A673 (cell line): ENCODE measurements around the gene MOSPD3. TPM values are rescaled to one million over a fixed set of nuclear protein-coding genes. Genes with fewer than 3 reads are reported as not detected.

Experiments
- BruUV-seq: library from RNA; stranded (reverse); fragments of 400-500 nt; replicated peaks from 2 replicates; lab custom pipeline; 2021; lab: Mats Ljungman, UMichigan
- CTCF ChIA-PET: fragments of 300-600 bp; sonication (Branson Sonifier 250); formaldehyde crosslinking; loops from one replicate; lab custom pipeline; 2022; ENCODE audit warnings: antibody characterized with exemption; lab: Charles Lee
- POLR2A ChIA-PET: fragments of 300-600 bp; sonication (Branson Sonifier 250); formaldehyde crosslinking; loops from one replicate; lab custom pipeline; 2022; ENCODE audit warnings: antibody characterized with exemption; ENCODE audit not compliant: low non-redundant PET; lab: Charles Lee
- DNase-seq: peaks from one replicate; pipeline ENCODE4 v3.0.0-alpha.2; 2015; ENCODE audit warnings: low spot score
- H3K27ac ChIP-seq: fragments of 200-600 bp; sonication (generic); 2 replicates; pipeline ENCODE4 v1.5.1; 2016; ENCODE audit warnings: mixed run types, low read depth, mild to moderate bottlenecking, mixed read lengths, antibody characterized with exemption, low read length; ENCODE audit not compliant: poor library complexity, severe bottlenecking
- H3K27me3 ChIP-seq: fragments of 200-600 bp; sonication (generic); replicated peaks from 2 replicates; pipeline ENCODE4 v1.6.1; 2017; ENCODE audit warnings: mixed run types, low read depth, mild to moderate bottlenecking, mixed read lengths, antibody characterized with exemption, low read length; ENCODE audit not compliant: insufficient read depth, poor library complexity
- H3K36me3 ChIP-seq: fragments of 200-600 bp; sonication (generic); 2 replicates; pipeline ENCODE4 v1.6.1; 2016; ENCODE audit warnings: mixed run types, mild to moderate bottlenecking, mixed read lengths, antibody characterized with exemption, low read length; ENCODE audit not compliant: insufficient read depth, poor library complexity, severe bottlenecking
- H3K4me1 ChIP-seq: fragments of 200-600 bp; sonication (generic); 2 replicates; pipeline ENCODE4 v1.6.1; 2017; ENCODE audit warnings: mixed run types, mild to moderate bottlenecking, mixed read lengths, antibody characterized with exemption, low read length; ENCODE audit not compliant: insufficient read depth, poor library complexity, severe bottlenecking
- H3K4me3 ChIP-seq: fragments of 200-600 bp; sonication (generic); 2 replicates; pipeline ENCODE4 v1.5.1; 2016; ENCODE audit warnings: low read depth, mixed run types, mild to moderate bottlenecking, mixed read lengths, low read length; ENCODE audit not compliant: poor library complexity, severe bottlenecking
- H3K9me3 ChIP-seq: fragments of 200-600 bp; sonication (generic); 2 replicates; pipeline ENCODE4 v1.6.1; 2016; ENCODE audit warnings: mixed run types, low read depth, mild to moderate bottlenecking, mixed read lengths, antibody characterized with exemption, low read length; ENCODE audit not compliant: poor library complexity, severe bottlenecking
- EZH2 ChIP-seq: fragments of 200-600 bp; sonication (generic); IDR thresholded peaks from 2 replicates; pipeline ENCODE4 v1.6.1; 2017; ENCODE audit warnings: borderline replicate concordance, low read depth, mild to moderate bottlenecking, mixed read lengths, antibody characterized with exemption, low read length; ENCODE audit not compliant: poor library complexity, severe bottlenecking
- intact Hi-C: fragments of 100-400 bp; cut with micrococcal nuclease; formaldehyde crosslinking; loops from one replicate; pipeline ENCODE4 v1.10.0; 2022; ENCODE audit not compliant: unreplicated experiment
- total RNA-seq: library from RNA; stranded (reverse); gene quantifications from 2 replicates; pipeline ENCODE4 v1.2.3, GENCODE V29; 2021
- TF ChIP-seq, protein P1 (sequence below): fragments of 300-800, 200-600 bp; sonication (generic); conservative IDR thresholded peaks from 2 replicates; pipeline ENCODE4 v1.5.1; 2017; ENCODE audit warnings: low read depth, mild to moderate bottlenecking, antibody characterized with exemption, low read length, moderate library complexity, mixed read lengths

MOSPD3 gene
- total RNA-seq, 1 experiment from 2014 or later: 17.3 TPM

DNA sequence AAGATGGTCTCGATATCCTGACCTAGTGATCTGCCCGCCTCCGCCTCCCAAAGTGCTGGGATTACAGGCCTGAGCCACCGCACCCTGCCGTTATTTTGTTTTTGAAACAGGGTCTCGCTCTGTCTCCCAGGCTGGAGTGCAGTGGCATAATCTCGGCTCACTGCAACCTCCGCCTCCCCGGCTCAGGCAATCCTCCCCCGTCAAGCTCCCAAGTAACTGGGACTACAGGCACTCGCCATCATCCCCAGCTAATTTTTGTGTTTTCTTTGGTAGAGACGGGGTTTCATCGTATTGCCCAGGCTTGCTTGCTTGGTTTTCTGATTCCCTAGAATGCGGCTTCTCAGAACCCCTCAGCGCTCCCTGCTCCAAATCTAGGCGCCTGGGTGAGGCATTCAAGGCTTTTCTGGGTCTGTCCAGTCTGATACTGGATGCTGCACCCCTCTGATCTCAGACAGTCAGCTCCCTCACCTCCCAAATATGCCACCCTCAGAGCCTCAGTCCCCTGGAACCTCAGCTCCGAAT is 27.7 kb downstream of the MOSPD3 start:
- ChIA-PET POLR2A (no interaction called here), CTCF (interaction anchor here (0.6 to 0.7 kb wide), 2 partner anchors 517 to 564 kb away, joined by 5 to 6 read pairs; no protein-coding TSS in a partner anchor)
- H3K27ac ChIP-seq: no peak overlapping the region
- H3K4me3 ChIP-seq: no peak overlapping the region
- intact Hi-C loops: no loop called here
- H3K9me3 ChIP-seq: no peaks in the 10 kb centered on the region
- TF ChIP-seq, protein P1, sequence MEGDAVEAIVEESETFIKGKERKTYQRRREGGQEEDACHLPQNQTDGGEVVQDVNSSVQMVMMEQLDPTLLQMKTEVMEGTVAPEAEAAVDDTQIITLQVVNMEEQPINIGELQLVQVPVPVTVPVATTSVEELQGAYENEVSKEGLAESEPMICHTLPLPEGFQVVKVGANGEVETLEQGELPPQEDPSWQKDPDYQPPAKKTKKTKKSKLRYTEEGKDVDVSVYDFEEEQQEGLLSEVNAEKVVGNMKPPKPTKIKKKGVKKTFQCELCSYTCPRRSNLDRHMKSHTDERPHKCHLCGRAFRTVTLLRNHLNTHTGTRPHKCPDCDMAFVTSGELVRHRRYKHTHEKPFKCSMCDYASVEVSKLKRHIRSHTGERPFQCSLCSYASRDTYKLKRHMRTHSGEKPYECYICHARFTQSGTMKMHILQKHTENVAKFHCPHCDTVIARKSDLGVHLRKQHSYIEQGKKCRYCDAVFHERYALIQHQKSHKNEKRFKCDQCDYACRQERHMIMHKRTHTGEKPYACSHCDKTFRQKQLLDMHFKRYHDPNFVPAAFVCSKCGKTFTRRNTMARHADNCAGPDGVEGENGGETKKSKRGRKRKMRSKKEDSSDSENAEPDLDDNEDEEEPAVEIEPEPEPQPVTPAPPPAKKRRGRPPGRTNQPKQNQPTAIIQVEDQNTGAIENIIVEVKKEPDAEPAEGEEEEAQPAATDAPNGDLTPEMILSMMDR: no peak
- no peak for TF ChIP-seq EZH2
- H3K36me3 ChIP-seq: no peaks in the 10 kb centered on the region
- no peaks in the 10 kb centered on the region for H3K4me1 ChIP-seq
- H3K27me3 ChIP-seq: no peaks in the 10 kb centered on the region
- BruUV-seq: no TSS peak
- no peak for DNase-seq

DNA sequence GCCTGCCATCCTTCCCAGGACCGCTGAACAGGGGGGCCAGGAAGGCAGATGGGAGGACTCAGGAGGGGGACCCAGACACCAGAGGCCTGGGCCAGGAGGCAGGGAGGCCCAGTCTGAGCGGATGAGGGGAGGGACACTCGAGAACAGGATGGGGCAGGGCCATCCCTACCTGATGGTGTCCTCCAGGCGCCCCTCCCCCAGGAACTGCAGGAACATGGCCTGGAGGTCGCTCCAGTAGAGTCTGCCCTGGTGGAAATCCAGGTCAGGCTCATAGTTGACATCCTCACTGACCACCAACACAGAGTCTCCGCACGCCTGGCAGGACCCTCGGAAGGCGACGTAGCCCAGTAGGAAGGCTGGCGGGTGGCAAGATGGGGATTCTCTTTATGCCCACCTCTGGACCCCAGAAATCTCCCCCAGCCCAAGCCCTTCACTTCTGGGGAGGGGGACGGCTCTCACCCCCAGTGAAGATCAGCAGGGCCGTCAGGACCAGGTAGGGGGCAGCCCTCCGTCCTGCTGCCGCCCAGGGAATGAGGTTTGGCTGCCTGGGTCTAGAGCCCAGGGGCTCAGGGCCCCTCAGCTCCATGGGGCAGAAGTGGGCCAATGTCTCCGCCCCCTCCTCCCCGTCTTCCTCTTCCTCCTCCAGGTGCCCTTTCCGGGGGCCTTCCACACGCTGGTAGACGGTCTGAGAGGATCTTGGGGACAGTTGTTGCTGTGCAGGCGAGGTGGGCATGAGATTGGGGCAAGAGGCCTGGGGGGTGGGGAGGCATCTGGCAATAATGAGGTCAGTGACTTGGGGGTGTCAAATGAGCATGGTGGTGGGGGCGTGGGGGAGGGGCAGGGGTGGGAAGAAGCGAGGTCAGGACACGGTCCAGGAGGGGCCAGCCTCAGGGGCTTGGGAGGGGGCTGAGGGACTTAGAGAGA is 28.4 kb downstream of the MOSPD3 start:
- Histone ChIP-seq H3K9me3 (no peaks in the 10 kb centered on the region), H3K4me3 (no peak overlapping the region), H3K36me3 (no peaks in the 10 kb centered on the region), H3K27me3 (no peaks in the 10 kb centered on the region), H3K27ac (no peak overlapping the region), H3K4me1 (no peaks in the 10 kb centered on the region)
- ChIA-PET POLR2A (no interaction called here), CTCF (interaction anchor here (0.6 kb wide), 1 partner anchor 517 kb away, joined by 5 read pairs; no protein-coding TSS in a partner anchor)
- intact Hi-C loops: no loop called here
- DNase-seq: no peak
- BruUV-seq: no TSS peak
- TF ChIP-seq, protein P1: no peak
- TF ChIP-seq EZH2: no peak

DNA sequence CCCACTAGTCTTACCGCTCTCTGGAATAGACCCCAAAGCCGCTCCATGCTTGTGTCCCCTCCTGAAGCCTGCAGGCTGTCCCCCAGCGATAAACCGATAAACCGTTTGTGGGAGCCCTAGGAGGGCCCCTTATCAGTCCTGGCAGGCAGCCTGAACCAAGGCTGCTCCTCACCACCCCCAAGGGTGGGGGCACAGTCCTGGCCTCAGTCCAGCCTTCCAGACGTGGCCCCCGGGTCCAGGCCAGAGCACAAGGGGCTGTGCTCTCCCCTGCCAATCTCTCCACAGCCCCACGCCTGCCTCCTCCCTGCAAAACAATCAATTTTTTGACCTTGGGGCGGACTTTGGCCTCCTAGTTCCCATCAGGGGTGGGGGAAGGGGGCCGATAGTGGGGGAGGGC is 29.1 kb downstream of the MOSPD3 start, which contains the start of gene TFR2:
TSS of gene TFR2 (minus strand) at position 90 of the 397 bp plus-strand sequence. CDS start at position 47, 43 bp downstream.
- no peaks in the 10 kb centered on the region for H3K9me3 ChIP-seq
- no peaks in the 10 kb centered on the region for H3K4me1 ChIP-seq
- no TSS peak for BruUV-seq
- TF ChIP-seq EZH2: no peak
- TF ChIP-seq, protein P1: no peak
- H3K36me3 ChIP-seq: no peaks in the 10 kb centered on the region
- no peak for DNase-seq
- intact Hi-C loops: no loop called here
- POLR2A ChIA-PET: no interaction called here
- no peak within 1 kb of the TSS for H3K4me3 ChIP-seq
- H3K27me3 ChIP-seq: no peaks in the 10 kb centered on the region
- H3K27ac ChIP-seq: no peak within 1 kb of the TSS
- CTCF ChIA-PET: no interaction called here
